Choroid plexus epithelial cell (primary cell): Measurements from ENCODE around the gene ABCB8.

ENCODE experiments used
- DNase-seq: peaks from one replicate; pipeline ENCODE4 v3.0.0-alpha.2; 2010; ENCODE audit warnings: low read depth
- H3K4me3 ChIP-seq: 2 replicates; pipeline ENCODE4 v1.5.1; 2011; ENCODE audit warnings: low read depth, mild to moderate bottlenecking, control low read depth, low read length, moderate library complexity
- TF ChIP-seq, protein P1 (sequence below): conservative IDR thresholded peaks from 2 replicates; pipeline ENCODE4 v1.5.1; 2011; ENCODE audit warnings: low read depth, mild to moderate bottlenecking, control low read depth, inconsistent platforms, low read length, moderate library complexity

The ABCB8 gene

GRCh38 chr7:151051108-151051507, 22.9 kb downstream of the ABCB8 start:
- TF ChIP-seq, protein P1, sequence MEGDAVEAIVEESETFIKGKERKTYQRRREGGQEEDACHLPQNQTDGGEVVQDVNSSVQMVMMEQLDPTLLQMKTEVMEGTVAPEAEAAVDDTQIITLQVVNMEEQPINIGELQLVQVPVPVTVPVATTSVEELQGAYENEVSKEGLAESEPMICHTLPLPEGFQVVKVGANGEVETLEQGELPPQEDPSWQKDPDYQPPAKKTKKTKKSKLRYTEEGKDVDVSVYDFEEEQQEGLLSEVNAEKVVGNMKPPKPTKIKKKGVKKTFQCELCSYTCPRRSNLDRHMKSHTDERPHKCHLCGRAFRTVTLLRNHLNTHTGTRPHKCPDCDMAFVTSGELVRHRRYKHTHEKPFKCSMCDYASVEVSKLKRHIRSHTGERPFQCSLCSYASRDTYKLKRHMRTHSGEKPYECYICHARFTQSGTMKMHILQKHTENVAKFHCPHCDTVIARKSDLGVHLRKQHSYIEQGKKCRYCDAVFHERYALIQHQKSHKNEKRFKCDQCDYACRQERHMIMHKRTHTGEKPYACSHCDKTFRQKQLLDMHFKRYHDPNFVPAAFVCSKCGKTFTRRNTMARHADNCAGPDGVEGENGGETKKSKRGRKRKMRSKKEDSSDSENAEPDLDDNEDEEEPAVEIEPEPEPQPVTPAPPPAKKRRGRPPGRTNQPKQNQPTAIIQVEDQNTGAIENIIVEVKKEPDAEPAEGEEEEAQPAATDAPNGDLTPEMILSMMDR, result no peak
- no peak overlapping the region for H3K4me3 ChIP-seq
- peak; percentile 79 for DNase-seq

- no peak overlapping the region for H3K4me3 ChIP-seq
- TF ChIP-seq, protein P1, result no peak
- no peak for DNase-seq
Measured at GRCh38 chr7:151053096-151053495, 24.8 kb downstream of the ABCB8 start.

GRCh38 chr7:151053751-151054150, 25.5 kb downstream of the ABCB8 start:
- TF ChIP-seq, protein P1, result no peak
- H3K4me3 ChIP-seq, result no peak overlapping the region
- DNase-seq, result no peak

DNA sequence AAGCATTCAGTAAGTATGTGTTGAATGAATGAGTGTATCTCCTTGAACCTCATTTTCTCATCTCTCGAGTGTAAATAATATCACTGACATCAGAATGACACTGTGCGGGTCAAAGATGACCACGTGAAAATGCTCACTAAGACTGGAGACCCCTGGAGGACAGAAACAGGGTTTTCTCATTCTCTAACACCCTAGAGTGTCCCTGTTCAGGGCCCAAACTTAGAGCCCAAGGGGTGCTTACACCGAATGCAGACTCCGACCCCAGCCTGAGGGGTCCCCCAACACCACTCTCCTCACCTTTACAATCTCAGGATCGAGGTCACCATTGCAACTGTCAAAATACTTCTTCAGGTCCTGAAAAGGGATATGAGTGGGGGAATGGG, 28.0 kb downstream of the ABCB8 start:
- DNase-seq, result no peak

GRCh38 chr7:151056666-151057505, 28.6 kb downstream of the ABCB8 start:
- peak overlapping the region; percentile 78 for H3K4me3 ChIP-seq
- no peak for DNase-seq
- TF ChIP-seq, protein P1, result no peak

More for the DNA sequence above, 28.0 kb downstream of the ABCB8 start:
- no peak overlapping the region for H3K4me3 ChIP-seq
- TF ChIP-seq, protein P1, result no peak

- no peak for DNase-seq
- H3K4me3 ChIP-seq, result peak within 1 kb of the TSS; percentile 78
- TF ChIP-seq, protein P1, result no peak
Measured at GRCh38 chr7:151057506-151057988, 29.3 kb downstream of the ABCB8 start, which contains the start of gene CDK5. Gene CDK5, minus strand, starts transcription at chr7:151057897. Its CDS starts 49 bp downstream, at chr7:151057848.
